Panc1 (cell line): ENCODE results near the gene HTT.

Source experiments
- POLR2AphosphoS5 ChIP-seq: IDR thresholded peaks from 2 replicates; pipeline ENCODE4 v1.6.1; 2012; ENCODE audit warnings: mild to moderate bottlenecking, low read depth, low read length, moderate library complexity
- SIN3A ChIP-seq: IDR thresholded peaks from 2 replicates; pipeline ENCODE4 v1.6.1; 2012; ENCODE audit warnings: low read depth, mild to moderate bottlenecking, low read length, moderate library complexity, borderline replicate concordance; ENCODE audit not compliant: insufficient read depth
- TF ChIP-seq, protein P1 (sequence below): fragments of 450-650 bp; IDR thresholded peaks from 2 replicates; pipeline ENCODE4 v1.5.1; 2017; ENCODE audit warnings: mild to moderate bottlenecking
- TF ChIP-seq, protein P2 (sequence below), 2 experiments: IDR thresholded peaks; 2 replicates each; pipeline ENCODE4 v1.6.1; 2011 to 2012; ENCODE audit warnings: low read depth in 2 of 2, control low read depth in 1 of 2, low read length in 1 of 2, mild to moderate bottlenecking in 1 of 2, moderate library complexity in 1 of 2; ENCODE audit not compliant: insufficient read depth in 1 of 2

DNA sequence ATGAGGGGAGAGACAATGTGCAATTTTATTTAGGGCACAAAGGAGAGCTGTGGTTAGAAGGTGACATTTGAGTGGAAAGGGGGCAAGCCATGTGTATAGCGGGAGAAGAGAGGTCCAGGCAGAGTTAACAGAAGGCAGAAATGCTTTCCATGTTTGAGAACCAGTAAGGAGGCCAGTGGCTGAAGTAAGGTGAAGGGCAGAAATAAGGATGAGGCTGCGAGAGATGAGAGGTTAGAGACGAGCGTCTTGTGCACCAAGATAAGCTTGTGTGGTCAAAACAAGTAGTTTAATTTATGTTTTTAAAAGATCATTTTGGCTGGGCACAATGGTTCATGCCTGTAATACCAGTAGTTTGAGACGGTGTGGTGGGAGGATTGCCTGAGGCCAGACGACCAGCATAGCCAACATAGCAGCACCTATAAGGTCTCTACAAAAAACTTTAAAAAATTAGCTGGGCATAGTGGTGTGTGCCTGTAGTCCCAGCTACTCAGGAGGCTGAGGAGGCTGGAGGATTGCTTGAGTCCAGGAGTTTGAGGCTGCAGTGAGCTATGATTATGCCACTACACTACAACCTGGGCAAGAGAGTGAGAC, 8.5 kb downstream of the HTT start:
- TF ChIP-seq, protein P1, sequence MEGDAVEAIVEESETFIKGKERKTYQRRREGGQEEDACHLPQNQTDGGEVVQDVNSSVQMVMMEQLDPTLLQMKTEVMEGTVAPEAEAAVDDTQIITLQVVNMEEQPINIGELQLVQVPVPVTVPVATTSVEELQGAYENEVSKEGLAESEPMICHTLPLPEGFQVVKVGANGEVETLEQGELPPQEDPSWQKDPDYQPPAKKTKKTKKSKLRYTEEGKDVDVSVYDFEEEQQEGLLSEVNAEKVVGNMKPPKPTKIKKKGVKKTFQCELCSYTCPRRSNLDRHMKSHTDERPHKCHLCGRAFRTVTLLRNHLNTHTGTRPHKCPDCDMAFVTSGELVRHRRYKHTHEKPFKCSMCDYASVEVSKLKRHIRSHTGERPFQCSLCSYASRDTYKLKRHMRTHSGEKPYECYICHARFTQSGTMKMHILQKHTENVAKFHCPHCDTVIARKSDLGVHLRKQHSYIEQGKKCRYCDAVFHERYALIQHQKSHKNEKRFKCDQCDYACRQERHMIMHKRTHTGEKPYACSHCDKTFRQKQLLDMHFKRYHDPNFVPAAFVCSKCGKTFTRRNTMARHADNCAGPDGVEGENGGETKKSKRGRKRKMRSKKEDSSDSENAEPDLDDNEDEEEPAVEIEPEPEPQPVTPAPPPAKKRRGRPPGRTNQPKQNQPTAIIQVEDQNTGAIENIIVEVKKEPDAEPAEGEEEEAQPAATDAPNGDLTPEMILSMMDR: no peak
- TF ChIP-seq, protein P2, sequence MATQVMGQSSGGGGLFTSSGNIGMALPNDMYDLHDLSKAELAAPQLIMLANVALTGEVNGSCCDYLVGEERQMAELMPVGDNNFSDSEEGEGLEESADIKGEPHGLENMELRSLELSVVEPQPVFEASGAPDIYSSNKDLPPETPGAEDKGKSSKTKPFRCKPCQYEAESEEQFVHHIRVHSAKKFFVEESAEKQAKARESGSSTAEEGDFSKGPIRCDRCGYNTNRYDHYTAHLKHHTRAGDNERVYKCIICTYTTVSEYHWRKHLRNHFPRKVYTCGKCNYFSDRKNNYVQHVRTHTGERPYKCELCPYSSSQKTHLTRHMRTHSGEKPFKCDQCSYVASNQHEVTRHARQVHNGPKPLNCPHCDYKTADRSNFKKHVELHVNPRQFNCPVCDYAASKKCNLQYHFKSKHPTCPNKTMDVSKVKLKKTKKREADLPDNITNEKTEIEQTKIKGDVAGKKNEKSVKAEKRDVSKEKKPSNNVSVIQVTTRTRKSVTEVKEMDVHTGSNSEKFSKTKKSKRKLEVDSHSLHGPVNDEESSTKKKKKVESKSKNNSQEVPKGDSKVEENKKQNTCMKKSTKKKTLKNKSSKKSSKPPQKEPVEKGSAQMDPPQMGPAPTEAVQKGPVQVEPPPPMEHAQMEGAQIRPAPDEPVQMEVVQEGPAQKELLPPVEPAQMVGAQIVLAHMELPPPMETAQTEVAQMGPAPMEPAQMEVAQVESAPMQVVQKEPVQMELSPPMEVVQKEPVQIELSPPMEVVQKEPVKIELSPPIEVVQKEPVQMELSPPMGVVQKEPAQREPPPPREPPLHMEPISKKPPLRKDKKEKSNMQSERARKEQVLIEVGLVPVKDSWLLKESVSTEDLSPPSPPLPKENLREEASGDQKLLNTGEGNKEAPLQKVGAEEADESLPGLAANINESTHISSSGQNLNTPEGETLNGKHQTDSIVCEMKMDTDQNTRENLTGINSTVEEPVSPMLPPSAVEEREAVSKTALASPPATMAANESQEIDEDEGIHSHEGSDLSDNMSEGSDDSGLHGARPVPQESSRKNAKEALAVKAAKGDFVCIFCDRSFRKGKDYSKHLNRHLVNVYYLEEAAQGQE (IDR thresholded peaks at IDR 0.05; ENCODE audit: insufficient read depth in 1 of 2, low read depth in 2 of 2, low read length in 1 of 2): no peak
- no peak for TF ChIP-seq SIN3A
- TF ChIP-seq POLR2AphosphoS5: no peak
